Stomach smooth muscle (tissue), 2 donors: ENCODE results near the gene C10orf90.

Source experiments
- H3K27ac ChIP-seq: one replicate; pipeline ENCODE4 v1.7.0; 2013; ENCODE audit warnings: mild to moderate bottlenecking, low read length, inconsistent platforms
- H3K27me3 ChIP-seq, 2 donors: one replicate each; pipeline ENCODE4 v1.7.0; 2013; ENCODE audit warnings: low read length in 2 of 2; ENCODE audit not compliant: insufficient read depth in 2 of 2, control insufficient read depth in 1 of 2
- H3K36me3 ChIP-seq, 2 donors: one replicate each; pipeline ENCODE4 v1.7.0; 2013; ENCODE audit warnings: low read length in 2 of 2; ENCODE audit not compliant: control insufficient read depth in 2 of 2, insufficient read depth in 2 of 2
- H3K4me1 ChIP-seq: one replicate; pipeline ENCODE4 v1.7.0; 2013; ENCODE audit warnings: low read length; ENCODE audit not compliant: control insufficient read depth, insufficient read depth
- H3K4me3 ChIP-seq, 2 donors: one replicate each; pipeline ENCODE4 v1.7.0; 2013; ENCODE audit warnings: low read length in 2 of 2
- H3K9ac ChIP-seq, 2 donors: one replicate each; pipeline ENCODE4 v1.7.0; 2013; ENCODE audit warnings: low read length in 2 of 2, mild to moderate bottlenecking in 1 of 2
- H3K9me3 ChIP-seq, 2 donors: one replicate each; pipeline ENCODE4 v1.7.0; 2013; ENCODE audit warnings: low read length in 2 of 2; ENCODE audit not compliant: control insufficient read depth in 2 of 2
- donor health status: healthy.
- donor health status: Pancreatic carcinoma.

The C10orf90 gene

GRCh38 chr10:126481181-126481580, 189.3 kb downstream of the C10orf90 start:
- H3K4me1 ChIP-seq, result no peaks in the 10 kb centered on the region
- H3K27ac ChIP-seq, result no peak overlapping the region
- no peak overlapping the region for H3K4me3 ChIP-seq
- no peaks in the 10 kb centered on the region for H3K36me3 ChIP-seq
- H3K9ac ChIP-seq, result no peak overlapping the region
- H3K9me3 ChIP-seq, result no peaks in the 10 kb centered on the region
- peaks cover 0 to 3% of the 10 kb centered on the region in 2 donors for H3K27me3 ChIP-seq

DNA sequence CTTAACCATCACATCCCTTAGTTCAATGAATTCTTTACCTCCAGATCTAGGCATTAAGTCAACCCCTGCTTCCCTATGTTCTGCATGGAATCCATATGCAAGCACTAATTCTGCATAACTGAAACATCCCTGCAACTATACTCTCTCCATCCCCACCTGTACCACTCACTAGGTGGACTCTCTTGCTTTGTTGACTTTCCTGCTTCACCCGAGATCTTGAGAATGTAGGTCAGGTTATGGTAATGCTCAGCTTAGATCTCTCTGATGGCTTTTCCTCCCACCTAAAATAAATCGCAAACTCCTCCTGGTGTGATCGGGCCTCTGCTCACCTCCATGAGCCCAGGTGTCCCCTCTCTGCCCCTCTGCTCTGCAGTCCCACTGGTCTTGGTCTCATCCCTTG, 189.8 kb downstream of the C10orf90 start:
- H3K4me1 ChIP-seq, result no peaks in the 10 kb centered on the region
- peaks cover 0 to 3% of the 10 kb centered on the region in 2 donors for H3K27me3 ChIP-seq
- no peaks in the 10 kb centered on the region for H3K9me3 ChIP-seq
- H3K4me3 ChIP-seq, result no peak overlapping the region
- H3K9ac ChIP-seq, result no peak overlapping the region
- no peaks in the 10 kb centered on the region for H3K36me3 ChIP-seq
- no peak overlapping the region for H3K27ac ChIP-seq

- peaks cover 0 to 3% of the 10 kb centered on the region in 2 donors for H3K27me3 ChIP-seq
- H3K4me3 ChIP-seq, result no peak overlapping the region
- no peak overlapping the region for H3K9ac ChIP-seq
- H3K36me3 ChIP-seq, result no peaks in the 10 kb centered on the region
- no peak overlapping the region for H3K27ac ChIP-seq
- H3K4me1 ChIP-seq, result no peaks in the 10 kb centered on the region
- no peaks in the 10 kb centered on the region for H3K9me3 ChIP-seq
Observed at GRCh38 chr10:126479280-126479895, 191.1 kb downstream of the C10orf90 start.

DNA sequence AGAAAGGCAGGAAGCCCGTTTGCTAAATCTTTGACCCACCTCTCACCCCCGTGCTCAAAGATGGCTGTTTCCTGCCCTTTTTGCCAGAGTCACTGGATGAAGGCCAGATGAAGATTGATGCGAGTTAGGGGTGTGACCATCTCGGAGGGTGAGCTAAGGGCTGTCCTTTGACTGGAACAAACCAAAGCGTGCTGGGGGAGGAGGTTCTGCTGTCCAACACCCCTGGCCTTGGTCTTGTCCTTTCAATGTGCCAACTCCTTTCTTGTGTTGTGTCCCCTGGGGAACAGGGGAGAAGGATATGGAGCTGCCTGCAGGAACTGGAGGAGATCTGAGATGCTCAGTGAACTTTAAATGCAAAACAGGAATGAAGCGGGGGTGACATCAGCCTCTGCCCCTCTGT, 191.9 kb downstream of the C10orf90 start:
- Histone ChIP-seq H3K36me3 (no peaks in the 10 kb centered on the region), H3K9ac (no peak overlapping the region), H3K4me3 (no peak overlapping the region), H3K27ac (no peak overlapping the region), H3K4me1 (no peaks in the 10 kb centered on the region), H3K9me3 (no peaks in the 10 kb centered on the region), H3K27me3 (peaks cover 0 to 3% of the 10 kb centered on the region in 2 donors)

GRCh38 chr10:126476246-126476645, 194.2 kb downstream of the C10orf90 start:
- no peaks in the 10 kb centered on the region for H3K4me1 ChIP-seq

GRCh38 chr10:126475074-126475691, 195.3 kb downstream of the C10orf90 start:
- Histone ChIP-seq H3K9me3 (no peaks in the 10 kb centered on the region), H3K27ac (no peak overlapping the region), H3K36me3 (no peaks in the 10 kb centered on the region), H3K4me1 (no peaks in the 10 kb centered on the region), H3K4me3 (no peak overlapping the region), H3K9ac (no peak overlapping the region), H3K27me3 (peaks cover 0 to 4% of the 10 kb centered on the region in 2 donors)

More at GRCh38 chr10:126476246-126476645, 194.2 kb downstream of the C10orf90 start:
- Histone ChIP-seq H3K9ac (no peak overlapping the region), H3K27me3 (peaks cover 0 to 3% of the 10 kb centered on the region in 2 donors), H3K4me3 (no peak overlapping the region), H3K36me3 (no peaks in the 10 kb centered on the region), H3K27ac (no peak overlapping the region), H3K9me3 (no peaks in the 10 kb centered on the region)

DNA sequence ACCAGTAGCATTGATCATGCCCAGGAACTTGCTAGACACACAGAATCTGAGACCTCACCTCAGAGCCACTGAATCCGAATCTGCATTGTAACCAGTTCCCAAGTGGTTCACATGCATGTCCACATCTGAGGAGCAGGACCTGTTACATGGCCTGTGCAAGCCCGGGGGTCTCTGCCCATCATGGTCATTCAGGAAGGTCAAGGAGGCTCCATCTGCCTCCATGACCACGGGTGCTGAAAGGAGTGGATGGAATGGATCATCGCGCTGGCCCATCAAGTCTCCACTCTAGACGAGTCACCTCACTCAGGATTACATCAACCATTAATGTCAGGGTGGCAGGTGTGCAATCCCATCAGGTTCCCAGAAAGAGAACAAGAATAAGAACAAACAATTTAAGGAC, 196.5 kb downstream of the C10orf90 start:
- no peak overlapping the region for H3K9ac ChIP-seq
- no peaks in the 10 kb centered on the region for H3K9me3 ChIP-seq
- peaks cover 0 to 7% of the 10 kb centered on the region in 2 donors for H3K27me3 ChIP-seq
- no peak overlapping the region for H3K4me3 ChIP-seq
- H3K4me1 ChIP-seq, result no peaks in the 10 kb centered on the region
- no peaks in the 10 kb centered on the region for H3K36me3 ChIP-seq
- H3K27ac ChIP-seq, result no peak overlapping the region

- no peaks in the 10 kb centered on the region for H3K9me3 ChIP-seq
- no peaks in the 10 kb centered on the region for H3K36me3 ChIP-seq
Observed at GRCh38 chr10:126470991-126471390, 199.5 kb downstream of the C10orf90 start.

DNA sequence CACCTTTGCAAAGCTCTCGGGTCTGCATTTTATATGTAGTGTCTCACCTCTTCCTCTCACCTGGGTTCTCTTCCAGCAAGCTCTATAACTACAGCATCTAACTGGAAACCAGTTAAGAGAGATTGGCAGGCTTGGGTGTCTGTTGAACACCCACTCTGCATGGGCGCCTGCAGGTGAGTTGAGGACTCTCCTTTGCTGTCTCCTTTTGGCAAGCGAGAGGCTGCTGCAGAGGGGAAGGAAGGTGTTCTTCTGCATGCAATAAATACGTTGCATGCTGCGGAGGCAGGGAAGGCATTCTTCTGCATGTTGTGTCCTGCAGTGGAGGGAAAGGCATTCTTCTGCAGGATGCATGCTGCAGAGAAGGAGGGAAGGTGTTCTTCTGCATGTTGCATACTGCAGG, 200.8 kb downstream of the C10orf90 start:
- peaks cover 0 to 6% of the 10 kb centered on the region in 2 donors for H3K27me3 ChIP-seq
- no peaks in the 10 kb centered on the region for H3K4me1 ChIP-seq
- H3K9ac ChIP-seq, result no peak overlapping the region
- no peak overlapping the region for H3K27ac ChIP-seq
- no peaks in the 10 kb centered on the region for H3K9me3 ChIP-seq
- H3K4me3 ChIP-seq, result no peak overlapping the region
- H3K36me3 ChIP-seq, result no peaks in the 10 kb centered on the region

More at GRCh38 chr10:126470991-126471390, 199.5 kb downstream of the C10orf90 start:
- peaks cover 0 to 6% of the 10 kb centered on the region in 2 donors for H3K27me3 ChIP-seq
- no peaks in the 10 kb centered on the region for H3K4me1 ChIP-seq
- no peak overlapping the region for H3K27ac ChIP-seq
- no peak overlapping the region for H3K9ac ChIP-seq
- H3K4me3 ChIP-seq, result no peak overlapping the region

DNA sequence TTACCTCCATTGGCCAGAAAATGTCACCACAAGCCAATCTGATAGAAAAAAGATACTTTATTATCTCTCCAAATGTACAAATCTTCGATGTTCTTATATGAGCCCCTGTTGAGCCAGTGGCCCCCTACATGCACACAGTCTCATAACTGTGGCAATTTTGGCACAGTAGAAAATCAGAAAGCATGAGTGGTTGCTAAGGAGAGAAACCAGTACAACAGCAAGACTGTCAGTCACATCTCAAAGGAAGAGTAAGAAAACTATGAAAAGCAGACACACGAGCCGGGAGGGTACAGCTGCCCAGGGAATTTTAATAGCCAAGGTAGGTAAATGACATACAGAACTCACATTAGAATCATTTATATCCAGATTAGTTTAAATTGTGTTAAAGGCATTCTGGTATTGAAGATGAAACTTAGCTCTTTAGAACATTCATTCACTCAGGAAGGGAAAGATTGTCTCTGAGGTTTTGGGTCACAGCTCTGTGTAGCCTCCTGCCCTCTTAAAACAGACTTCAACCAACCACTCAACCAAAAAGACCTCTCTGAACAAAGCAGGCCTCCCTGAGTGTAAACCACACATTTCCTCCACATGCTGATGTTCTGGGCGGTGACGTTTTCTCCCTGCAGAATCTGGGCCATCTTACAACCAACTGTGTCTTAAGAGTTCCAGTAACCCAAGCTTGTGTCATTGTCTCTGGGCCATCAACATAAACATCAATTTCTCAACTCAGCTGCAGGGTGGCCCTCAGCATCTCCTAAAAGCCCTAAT, 201.4 kb downstream of the C10orf90 start:
- H3K27ac ChIP-seq, result no peak overlapping the region

More for the DNA sequence above, 201.4 kb downstream of the C10orf90 start:
- Histone ChIP-seq H3K27me3 (peaks cover 0 to 6% of the 10 kb centered on the region in 2 donors), H3K36me3 (no peaks in the 10 kb centered on the region), H3K4me3 (no peak overlapping the region), H3K9ac (no peak overlapping the region), H3K4me1 (no peaks in the 10 kb centered on the region), H3K9me3 (no peaks in the 10 kb centered on the region)
